Measurements from ENCODE around the gene SPRED2.

The SPRED2 gene

DNA sequence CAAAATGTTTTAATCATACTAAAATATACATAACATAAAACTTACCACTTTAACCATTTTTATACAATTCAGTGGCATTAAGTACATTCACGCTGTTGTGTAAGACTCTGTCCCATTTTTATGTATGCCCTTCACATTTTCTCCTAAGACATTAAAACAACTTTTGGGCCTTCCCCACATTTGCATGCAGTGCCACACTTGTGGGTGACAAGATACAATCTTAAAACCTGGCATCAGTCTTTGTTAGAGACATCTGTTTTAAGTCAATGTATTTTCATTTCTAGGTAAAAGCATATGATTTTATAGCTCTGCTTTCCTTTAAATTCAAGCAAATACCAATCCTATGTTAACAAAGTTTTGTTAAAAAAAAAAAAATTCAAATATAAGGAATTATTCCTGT lies 17.3 kb downstream of the SPRED2 start:
- no peak for DNase-seq (ENCODE audit: low read depth in 2 of 2)

DNA sequence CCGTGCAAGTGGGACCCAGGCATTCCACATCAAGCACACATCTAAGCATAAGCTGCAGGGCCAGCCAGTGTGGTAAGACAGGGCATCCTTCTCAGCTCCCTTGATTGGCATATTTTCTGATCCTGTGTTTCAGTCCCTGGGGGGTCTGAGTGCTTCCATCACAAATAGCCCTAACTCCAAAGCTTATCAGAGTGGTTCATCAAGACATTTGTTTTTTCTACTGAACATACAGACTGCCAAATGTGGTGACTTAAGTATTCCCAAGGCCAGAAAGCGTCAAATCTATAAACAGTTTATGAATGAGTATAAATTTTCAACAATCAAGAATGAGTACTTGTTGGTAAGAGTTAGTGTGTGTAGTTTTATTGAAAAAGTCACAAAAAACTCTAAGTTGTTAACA lies 18.8 kb downstream of the SPRED2 start:
- DNase-seq (ENCODE audit: low read depth in 2 of 2) = no peak

DNA sequence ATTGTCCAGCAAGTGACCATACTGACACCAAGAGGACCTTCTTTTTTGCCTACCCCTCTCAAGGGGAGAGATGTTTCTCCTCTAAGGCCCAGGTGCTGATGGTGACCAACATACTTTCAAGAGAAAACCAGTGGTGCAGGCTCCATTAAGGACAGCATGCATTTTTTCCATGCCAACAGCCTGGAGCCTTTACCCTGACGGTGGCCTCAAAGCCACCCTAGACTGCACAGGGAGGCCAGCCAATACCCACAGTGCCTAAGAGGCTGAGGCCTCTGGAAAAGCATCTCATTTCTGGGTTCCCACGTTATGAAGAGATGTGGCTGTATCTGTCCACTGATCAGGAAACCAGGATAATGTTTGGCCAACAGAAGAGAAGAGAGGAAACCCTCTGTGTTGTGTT lies 19.3 kb downstream of the SPRED2 start:
- DNase-seq (ENCODE audit: low read depth in 2 of 2) = no peak

DNA sequence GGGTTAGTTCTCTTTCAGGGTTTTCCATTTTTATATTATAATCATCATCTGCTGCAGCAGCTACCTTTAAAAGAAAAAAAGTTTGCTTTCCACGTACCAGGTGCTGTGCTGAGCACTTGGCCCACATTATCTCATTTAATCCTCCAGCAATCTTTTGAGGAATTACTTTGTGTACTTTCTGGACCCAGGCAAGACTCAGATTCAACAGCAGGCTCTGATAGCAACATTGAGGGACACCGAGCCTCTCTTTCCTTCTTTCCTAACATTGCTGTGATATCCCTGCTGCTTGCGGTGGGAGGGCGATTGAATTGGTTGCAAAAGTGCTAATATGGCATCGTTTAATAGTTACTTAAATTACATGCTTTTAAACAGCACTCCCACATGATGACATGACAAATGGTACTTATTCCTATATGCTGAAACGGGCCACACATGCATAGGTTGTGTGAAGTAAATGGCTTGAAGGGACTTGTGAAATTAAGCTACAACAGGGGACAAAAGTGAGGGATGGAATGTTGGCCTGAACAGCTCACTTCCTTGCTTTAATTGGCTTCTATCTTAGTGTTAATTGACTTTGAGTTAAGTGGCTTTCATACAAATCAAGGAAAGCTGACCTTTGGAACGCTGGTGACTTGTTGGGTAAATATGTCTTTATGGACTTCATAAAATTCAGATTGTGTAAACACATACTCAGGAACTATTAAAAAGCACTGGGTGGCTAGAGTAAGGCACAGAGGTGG lies 21.2 kb downstream of the SPRED2 start:
- DNase-seq (ENCODE audit: low read depth in 2 of 2) = no peak

DNA sequence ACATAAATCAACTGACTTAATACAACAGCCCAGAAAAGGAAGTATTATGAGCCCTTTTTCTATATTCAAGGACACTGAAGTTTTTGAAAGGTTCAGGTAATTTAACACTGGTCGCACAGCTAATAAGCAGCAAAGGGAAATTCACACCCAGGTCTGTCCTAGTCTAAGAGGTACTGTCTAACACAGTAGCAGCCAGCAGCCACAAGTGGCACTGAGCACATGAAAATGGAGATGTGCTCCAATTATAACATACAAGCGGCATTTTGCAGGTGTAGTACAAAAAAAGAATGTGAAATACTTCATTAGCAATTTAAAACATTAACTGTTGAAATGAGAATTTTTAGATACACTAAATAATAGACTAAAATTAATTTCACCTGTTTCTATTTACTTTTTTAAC lies 23.4 kb downstream of the SPRED2 start:
- no peak for DNase-seq (ENCODE audit: low read depth in 2 of 2)

DNA sequence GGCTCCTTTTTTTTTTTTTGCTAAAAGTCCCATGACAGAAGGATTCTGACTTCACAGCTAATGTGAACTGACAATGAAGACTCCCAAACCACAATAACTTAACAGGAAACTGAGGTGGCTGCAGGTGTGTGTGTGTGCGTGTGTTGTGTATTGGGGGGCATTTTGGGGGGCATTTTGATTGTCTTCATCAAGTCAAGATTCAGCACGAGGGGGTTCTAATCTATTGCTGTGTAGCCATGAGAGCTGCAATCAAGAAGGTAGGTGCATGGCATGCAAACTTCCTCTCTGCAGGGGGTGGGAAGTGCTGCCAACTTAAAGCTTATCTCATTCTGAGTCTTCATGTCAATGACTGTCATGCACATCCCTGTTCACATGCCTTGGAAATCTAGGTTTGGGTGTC lies 25.2 kb downstream of the SPRED2 start:
- no peak for DNase-seq (ENCODE audit: low read depth in 2 of 2)

DNA sequence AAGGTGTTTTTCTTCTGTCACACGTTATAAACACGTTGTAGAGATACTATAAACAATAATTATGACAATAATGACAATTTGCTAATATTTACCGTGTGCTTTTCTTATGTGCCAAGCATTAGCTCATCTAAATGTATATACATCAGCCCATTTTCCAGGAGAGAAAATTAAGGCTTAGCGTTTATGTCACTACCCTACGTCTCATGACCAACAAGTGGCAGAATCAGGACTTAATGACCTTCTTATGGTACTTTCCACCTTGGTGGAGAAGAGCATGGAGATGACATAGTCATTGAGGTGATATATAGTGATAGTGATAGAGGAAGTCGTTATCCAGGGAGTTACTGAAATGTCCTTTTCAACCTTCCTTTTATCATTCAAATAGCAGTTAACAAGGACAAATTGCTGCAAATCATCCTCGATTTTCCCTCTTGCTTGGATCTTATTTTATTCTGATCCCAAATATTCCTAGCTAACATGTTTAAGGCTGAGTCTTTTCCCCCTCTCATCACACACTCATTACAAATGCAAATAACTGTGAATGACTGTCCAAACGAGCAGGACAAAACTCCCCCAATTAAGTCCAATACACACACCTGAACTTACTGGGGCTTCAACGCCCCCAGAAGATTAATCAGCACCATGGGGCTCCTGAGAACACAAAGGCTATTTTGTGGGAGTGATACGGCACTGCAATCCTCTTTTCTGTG lies 27.3 kb downstream of the SPRED2 start:
- no peak for DNase-seq (ENCODE audit: low read depth in 2 of 2)

DNA sequence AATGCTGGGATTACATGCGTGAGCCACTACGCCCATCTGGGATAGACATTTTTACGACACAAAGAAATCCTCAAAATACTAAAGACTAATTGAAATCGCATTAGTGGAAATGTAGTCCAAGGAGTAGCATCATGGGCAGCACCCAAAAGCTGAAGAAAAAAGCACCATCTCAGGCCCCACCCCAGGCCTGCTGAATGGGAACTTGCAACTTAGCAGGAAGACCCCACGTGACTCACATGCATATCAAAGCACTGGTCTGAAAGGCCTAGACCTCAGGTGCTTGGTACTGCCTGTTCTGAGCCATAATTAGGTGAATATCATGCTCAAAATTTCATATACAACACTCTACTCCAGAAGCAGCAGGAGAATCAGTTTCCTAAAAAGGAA lies 28.9 kb downstream of the SPRED2 start:
- DNase-seq (ENCODE audit: low read depth in 2 of 2) = no peak

DNA sequence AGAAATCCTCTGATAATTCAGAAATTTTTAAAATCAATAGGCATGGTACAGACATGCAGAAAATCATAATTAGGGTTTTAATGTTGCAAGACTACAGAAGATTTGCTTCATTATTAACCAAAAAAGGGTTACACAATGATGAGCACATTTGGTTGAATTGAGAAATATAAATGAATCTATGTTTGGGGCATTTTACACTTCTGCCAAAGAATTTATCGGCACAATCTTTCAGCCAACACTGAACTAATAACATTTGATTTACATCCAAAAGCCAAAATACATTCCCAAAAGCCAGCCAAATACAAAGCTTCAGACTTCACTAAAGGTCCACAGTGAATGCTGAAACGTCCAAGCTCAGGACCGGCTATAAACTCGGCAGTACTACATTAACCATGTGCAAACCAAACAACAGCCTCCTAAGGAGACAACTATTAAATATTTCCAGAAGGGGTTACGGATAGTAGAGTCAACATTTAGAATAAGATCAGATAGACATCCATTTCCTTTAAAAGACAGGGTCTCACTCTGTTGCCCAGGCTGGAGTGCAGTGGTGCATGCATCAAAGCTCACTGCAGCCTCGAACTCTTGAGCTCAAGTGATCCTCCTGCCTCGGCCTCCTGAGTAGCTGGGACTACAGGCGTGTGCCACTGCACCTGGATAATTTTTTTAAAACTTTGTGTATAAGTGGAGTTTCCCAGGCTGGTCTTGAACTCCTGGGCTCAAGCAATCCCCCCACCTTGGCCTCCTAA lies 29.4 kb downstream of the SPRED2 start:
- no peak for DNase-seq (ENCODE audit: low read depth in 2 of 2)

DNA sequence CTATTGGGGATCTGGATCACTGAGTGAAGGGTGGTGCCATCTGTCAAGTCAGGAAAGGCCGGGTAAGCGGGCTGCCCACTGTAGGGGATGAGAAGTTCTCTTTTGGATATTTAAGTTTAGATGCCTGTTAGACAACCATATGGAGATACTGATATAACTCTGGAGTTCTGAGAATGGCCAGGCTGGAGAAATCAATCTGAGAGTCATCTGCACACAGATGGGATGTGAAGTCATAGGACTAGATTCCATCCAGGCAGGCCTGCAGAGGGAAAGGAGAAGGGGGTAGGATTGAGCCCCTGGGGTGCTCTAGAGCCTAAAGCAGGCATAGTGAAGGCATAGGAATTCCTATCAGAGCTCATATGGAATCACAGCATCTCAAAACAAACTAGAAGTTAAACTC lies 30.1 kb downstream of the SPRED2 start:
- DNase-seq (ENCODE audit: low read depth in 2 of 2) = no peak

DNA sequence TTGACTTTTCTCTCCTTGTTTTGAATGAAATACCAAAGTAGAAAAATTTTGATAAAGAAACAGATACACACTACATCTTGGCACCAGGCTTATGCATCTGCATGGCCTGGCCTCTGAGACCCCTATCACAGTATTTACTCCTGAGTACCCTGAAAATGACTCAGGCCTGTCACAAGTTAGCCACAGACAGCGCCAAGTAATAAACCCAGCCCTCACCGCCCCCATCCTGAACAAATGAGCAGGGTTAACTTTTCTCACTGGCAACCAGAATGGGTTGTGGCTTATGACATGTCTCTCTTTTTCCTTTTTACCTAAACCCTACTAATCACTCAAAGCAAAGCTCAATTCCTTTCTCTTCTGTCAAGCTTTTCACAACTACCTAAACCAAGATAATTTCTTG lies 35.3 kb downstream of the SPRED2 start:
- peak; percentile 36 to 50 for DNase-seq (ENCODE audit: low read depth in 2 of 2)

DNA sequence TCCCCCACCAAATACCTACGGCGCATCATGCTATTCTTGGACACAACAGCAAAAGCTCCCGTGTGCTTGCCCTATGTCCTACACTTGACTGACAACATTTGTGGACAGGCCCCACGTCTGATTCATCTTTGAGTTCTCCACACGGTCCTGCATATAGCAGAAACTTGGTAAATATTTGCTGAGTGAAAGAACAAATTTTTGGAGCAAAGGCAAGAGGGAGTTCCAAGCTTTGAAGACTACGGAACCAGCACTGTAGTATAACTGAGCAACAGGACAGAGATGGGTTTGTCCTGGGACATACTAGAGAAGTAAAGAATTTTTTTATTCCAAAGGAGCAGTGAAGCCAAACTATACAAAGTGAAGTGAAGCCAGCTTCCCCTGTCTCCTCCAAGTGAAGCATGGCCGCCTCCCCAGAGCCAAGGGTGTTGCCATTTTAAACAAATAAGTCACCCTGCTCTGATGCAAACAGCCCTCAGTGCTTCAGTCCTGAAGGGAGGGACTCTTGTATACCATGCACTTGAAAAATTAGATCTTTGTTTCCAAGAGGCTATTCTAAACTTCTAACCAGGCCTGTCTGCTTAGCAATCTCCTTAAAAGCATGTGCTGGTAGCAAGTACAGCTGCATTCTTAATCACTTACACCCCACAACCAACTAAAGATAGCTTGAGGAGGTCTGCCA lies 35.9 kb downstream of the SPRED2 start:
- DNase-seq (ENCODE audit: low read depth in 2 of 2) = no peak

DNA sequence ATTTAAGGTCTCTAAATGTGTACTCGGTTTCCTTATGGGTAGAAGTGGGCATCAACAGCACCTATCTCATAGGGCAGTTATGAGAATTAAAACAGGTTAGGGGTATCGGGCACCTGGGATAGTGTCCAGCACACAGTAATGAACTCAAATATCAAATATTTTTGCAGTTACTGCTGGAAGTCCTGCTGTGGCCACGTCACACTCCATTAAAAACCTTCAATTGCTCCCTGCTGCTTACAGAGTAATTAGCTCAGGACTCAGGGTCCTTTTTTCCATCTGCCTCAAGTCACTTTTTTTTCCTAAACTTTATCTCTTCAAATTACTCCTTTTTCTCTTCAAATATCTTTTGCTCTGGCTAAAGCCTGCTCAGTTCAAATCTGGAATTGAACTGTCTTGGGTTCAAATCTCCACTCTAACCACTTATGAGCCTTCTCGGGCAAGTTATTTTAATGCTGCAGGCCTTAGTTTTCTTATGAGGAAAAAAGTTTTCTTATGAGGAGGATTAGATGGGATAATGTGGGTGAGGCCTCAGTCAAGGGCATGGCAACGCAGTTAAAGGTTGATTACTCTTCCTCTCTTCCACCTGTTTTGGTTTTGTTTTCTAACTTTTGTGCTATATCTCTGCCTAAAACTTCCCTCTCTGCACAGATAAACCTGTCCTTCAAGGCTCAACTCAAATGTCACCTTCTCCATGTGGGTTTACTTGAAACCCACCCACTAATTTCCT lies 36.6 kb downstream of the SPRED2 start:
- no peak for DNase-seq (ENCODE audit: low read depth in 2 of 2)

DNA sequence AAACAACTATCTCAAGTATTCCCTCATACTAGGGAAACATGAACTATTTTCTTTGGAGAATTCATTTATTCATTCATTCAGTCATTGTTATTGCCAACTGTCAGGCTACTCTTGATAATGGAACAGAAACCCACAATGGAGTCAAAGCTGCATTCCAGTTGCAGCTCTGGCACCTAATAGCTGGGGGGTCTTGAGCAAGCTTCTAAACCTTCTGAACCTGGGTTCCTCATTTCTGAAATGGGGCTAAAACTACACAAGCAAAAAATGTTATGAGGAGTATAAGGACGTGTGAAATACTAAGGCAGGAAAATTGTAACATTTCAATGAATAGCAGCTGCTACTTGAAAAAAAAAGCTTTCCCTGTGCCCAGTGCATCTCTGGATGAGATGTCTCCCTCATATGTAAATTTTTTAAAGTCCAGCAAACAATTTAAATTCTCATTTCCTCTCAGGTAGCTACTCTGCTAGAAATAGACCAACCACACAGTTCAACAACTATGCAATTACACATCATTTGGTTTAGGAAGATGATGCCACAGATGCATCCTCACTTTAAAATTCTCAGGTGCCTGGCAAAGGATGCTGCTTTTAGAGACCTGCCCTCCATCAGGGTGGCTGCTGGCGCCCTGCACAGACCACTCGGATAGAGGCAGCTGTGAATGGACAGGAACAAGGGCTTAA lies 38.5 kb downstream of the SPRED2 start:
- no peak for DNase-seq (ENCODE audit: low read depth in 2 of 2)

DNA sequence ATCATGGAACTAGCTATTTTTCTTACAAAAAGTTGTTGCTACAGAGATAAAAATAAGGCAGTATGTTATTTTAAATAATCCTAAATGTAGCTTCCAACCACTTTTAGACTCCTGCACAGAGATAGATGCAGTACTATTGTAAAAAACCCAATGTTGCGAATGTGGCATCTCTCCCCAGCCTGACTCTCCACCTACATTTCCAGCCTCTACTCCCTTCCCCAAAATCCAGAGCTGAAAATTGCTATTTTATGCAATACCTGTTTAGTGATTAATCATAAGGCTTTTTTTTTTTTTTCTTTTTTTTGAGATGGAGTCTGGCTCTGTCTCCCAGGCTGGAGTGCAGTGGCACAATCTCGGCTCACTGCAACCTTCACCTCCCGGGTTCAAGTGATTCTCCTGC lies 39.4 kb downstream of the SPRED2 start:
- no peak for DNase-seq (ENCODE audit: low read depth in 2 of 2)

DNA sequence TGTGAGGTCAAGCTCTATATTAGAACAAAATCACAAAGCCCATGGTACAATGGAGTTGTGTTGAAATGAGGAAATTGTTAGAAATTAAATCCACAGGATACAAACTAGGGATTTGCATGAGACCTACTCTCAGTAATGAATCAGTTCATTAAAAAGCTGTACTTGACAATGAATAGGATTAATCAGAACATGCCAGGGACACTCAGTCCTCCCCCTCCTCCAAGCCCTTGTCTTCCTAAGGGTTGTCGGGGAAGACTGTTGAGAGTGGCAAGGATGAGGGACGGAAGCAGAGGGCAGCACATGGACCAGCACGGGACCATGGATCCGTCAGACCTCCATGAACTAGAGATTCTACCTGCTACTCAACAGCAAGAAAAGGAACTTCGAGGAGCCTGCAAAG lies 39.8 kb downstream of the SPRED2 start:
- no peak for DNase-seq (ENCODE audit: low read depth in 2 of 2)

DNA sequence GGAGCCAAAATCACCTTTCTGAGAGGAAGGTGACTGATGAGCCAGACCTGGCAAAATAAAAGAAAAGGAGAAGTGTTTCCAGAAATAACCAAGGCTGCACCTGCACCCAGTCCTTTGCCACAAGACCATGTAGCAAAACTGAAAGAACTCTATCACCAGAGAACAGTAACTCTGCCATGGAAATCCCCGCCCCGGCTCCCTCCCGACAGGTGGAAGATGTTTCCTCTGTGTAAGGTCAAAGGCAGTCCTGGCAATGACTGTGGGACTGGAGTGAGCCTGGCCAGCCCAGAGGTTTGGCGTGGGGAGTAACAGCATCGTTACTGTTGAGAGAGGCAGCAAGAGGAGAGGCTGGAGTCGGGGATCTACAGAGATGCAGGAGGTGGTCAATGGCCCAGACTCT lies 42.3 kb downstream of the SPRED2 start:
- DNase-seq (ENCODE audit: low read depth in 2 of 2) = no peak

DNA sequence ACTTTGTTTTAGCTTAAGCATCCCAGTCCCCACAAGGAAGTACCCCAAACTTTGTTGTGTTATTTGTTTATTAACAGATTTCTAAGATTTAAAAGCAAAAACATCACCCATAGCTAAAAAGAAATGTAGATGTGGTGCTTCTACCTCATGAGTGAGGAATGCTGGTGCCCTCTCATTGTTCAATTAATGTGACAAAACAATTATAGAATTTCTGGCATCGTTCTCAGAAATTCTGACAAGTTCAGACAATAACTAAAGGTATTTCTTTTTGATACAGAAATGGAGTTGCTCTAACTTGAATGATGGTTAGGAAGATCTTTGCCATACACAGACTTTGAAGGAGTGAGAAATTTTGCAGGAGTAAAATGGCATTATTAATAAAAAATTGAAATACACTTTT lies 42.9 kb downstream of the SPRED2 start:
- no peak for DNase-seq (ENCODE audit: low read depth in 2 of 2)

DNA sequence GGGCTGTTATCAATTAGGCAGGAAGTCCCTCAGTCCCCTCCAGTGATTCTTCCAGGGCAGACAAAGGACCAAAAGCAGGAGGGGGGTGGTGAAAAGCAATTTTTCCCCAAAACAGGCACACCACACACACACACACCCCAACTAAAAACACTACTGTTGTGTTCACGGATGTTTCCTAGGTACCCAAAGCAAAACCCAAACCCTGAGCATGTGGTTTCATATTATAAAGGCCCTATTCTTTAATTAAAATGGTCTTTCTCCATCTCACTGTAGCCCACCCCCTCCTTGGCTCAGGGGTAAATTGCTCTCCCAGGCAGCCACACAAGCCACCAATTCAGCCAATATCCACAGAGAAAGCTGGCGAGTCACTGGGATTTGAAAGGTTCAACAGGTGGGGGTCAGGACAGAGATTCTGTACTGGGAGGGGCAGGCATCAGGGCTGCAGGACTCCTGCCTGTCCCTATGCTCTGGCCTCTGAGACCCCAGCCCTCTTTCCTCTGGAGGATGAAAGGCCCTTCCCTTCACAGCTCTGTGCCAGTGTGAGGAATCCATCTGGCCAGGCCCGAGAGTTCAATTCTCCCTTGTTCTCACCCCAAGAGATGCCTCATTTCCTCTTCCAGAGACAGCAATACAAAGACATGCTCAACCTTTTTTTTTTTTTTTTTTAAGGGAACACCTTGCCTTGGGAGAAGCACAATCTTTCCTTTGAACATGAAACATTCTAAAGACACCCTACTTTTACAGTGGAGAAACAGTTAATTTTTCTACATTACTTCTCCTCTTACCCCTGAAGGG lies 43.6 kb downstream of the SPRED2 start:
- DNase-seq (ENCODE audit: low read depth in 2 of 2) = no peak

DNA sequence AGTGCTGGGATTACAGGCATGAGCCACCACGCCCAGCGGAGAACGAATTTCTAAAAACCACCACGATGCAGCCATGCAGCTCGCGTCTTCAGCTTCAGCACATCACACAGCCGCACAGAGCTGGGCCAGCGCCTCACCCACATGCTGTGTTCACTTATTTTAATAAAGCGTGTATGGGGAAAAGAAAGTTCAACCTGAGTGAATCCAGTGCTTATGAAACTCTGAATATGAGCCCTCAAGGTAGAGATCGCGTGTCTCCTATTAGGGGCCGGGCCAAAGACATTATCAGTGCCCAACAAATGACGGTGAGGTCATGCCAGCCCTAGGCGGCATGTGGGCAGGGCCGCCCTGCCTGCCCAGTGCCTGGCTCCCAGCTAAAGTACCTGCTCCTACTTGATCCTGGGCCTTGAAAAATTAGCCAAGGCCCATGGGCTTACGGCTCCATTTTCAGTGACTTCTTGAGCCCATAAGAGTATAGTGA lies 44.3 kb downstream of the SPRED2 start:
- DNase-seq (ENCODE audit: low read depth in 2 of 2) = no peak
